PC-3 (cell line): ENCODE data around the gene TPRA1. TPM values are rescaled to one million over a fixed set of nuclear protein-coding genes. Genes with fewer than 3 reads are reported as not detected.

Experiments
- ATAC-seq: fragments of 200-7000 bp; cut with Tn5 transposase; 2 replicates; pipeline ENCODE4 v1.9.1; 2020; ENCODE audit warnings: mild to moderate bottlenecking, moderate library complexity
- BruUV-seq: library from RNA; stranded (reverse); fragments of 400-500 nt; replicated peaks from 2 replicates; lab custom pipeline; 2021; lab: Mats Ljungman, UMichigan
- CTCF ChIA-PET: fragments of 300-600 bp; sonication (Branson Sonifier 250); formaldehyde crosslinking; loops from one replicate; lab custom pipeline; 2022; ENCODE audit warnings: antibody characterized with exemption; lab: Charles Lee
- POLR2A ChIA-PET: fragments of 300-600 bp; sonication (Branson Sonifier 250); formaldehyde crosslinking; loops from one replicate; lab custom pipeline; 2022; ENCODE audit warnings: antibody characterized with exemption; ENCODE audit not compliant: unreplicated experiment; lab: Charles Lee
- DNase-seq: peaks from one replicate; pipeline ENCODE4 v3.0.0-alpha.2; 2015
- H2AFZ ChIP-seq: fragments of 300-600 bp; sonication (generic); 2 replicates; pipeline ENCODE4 v1.6.0; 2016; ENCODE audit warnings: antibody characterized with exemption, low read length
- H3F3A ChIP-seq: fragments of 300-600 bp; sonication (generic); one replicate; pipeline ENCODE4 v1.6.0; 2017; ENCODE audit warnings: antibody characterized with exemption, low read length, control low read depth, mild to moderate bottlenecking; ENCODE audit not compliant: unreplicated experiment
- H3K27ac ChIP-seq: fragments of 300-600 bp; sonication (generic); 2 replicates; pipeline ENCODE4 v1.5.1; 2016; ENCODE audit warnings: mild to moderate bottlenecking, low read length
- H3K27me3 ChIP-seq: fragments of 300-600 bp; sonication (generic); 2 replicates; pipeline ENCODE4 v1.6.1; 2016; ENCODE audit warnings: low read length, mixed read lengths
- H3K36me3 ChIP-seq: fragments of 300-600 bp; sonication (generic); 2 replicates; pipeline ENCODE4 v1.6.1; 2016; ENCODE audit warnings: low read depth, mixed run types, low read length, mixed read lengths
- H3K4me1 ChIP-seq: fragments of 300-600 bp; sonication (generic); 2 replicates; pipeline ENCODE4 v1.5.1; 2016; ENCODE audit warnings: low read length; ENCODE audit not compliant: insufficient read depth
- H3K4me2 ChIP-seq: fragments of 300-600 bp; sonication (generic); 2 replicates; pipeline ENCODE4 v1.6.0; 2016; ENCODE audit warnings: low read length
- H3K4me3 ChIP-seq: fragments of 300-600 bp; sonication (generic); 2 replicates; pipeline ENCODE4 v1.5.1; 2016; ENCODE audit warnings: mild to moderate bottlenecking, low read length, mixed read lengths
- H3K79me2 ChIP-seq: fragments of 300-600 bp; sonication (generic); 2 replicates; pipeline ENCODE4 v1.6.1; 2017; ENCODE audit warnings: low read length, mixed read lengths
- H3K9ac ChIP-seq: fragments of 300-600 bp; sonication (generic); 2 replicates; pipeline ENCODE4 v1.6.0; 2016; ENCODE audit warnings: mild to moderate bottlenecking, low read length
- H3K9me2 ChIP-seq: fragments of 300-600 bp; sonication (generic); replicated peaks from 2 replicates; pipeline ENCODE4 v1.6.1; 2016; ENCODE audit warnings: mixed run types, low read length, mixed read lengths
- H3K9me3 ChIP-seq: fragments of 300-600 bp; sonication (generic); 2 replicates; pipeline ENCODE4 v1.6.1; 2016; ENCODE audit warnings: low read length, mixed read lengths
- H4K20me1 ChIP-seq: fragments of 300-600 bp; sonication (generic); 2 replicates; pipeline ENCODE4 v1.6.1; 2016; ENCODE audit warnings: low read length, mixed read lengths
- CTCF ChIP-seq: fragments of 300-600 bp; sonication (generic); conservative IDR thresholded peaks from 2 replicates; pipeline ENCODE4 v1.5.1; 2017; ENCODE audit warnings: antibody characterized with exemption, low read depth, mild to moderate bottlenecking, low read length
- EZH2 ChIP-seq: fragments of 300-600 bp; sonication (generic); IDR thresholded peaks from one replicate; pipeline ENCODE4 v1.6.1; 2017; ENCODE audit warnings: antibody characterized with exemption, mild to moderate bottlenecking, low read length; ENCODE audit not compliant: unreplicated experiment
- EZH2phosphoT487 ChIP-seq: fragments of 300-600 bp; sonication (generic); IDR thresholded peaks from 2 replicates; pipeline ENCODE4 v1.6.1; 2018; ENCODE audit warnings: mild to moderate bottlenecking, antibody characterized with exemption, low read length, borderline replicate concordance
- intact Hi-C: fragments of 100-400 bp; cut with micrococcal nuclease; formaldehyde crosslinking; loops from 2 replicates; pipeline ENCODE4 v1.9.0; 2023
- total RNA-seq: library from RNA; depleted of rRNA; stranded (reverse); fragments of >200 nt; gene quantifications from 2 replicates; pipeline ENCODE4 v1.2.3, GENCODE V29; 2014

TPRA1 gene
- total RNA-seq, 1 experiment from 2014 or later = 25.7 TPM

- intact Hi-C loops = loop anchor here (5.0 kb wide), 1 partner anchor 869 kb away; no protein-coding TSS in a partner anchor
- no peaks in the 10 kb centered on the region for H3K9me2 ChIP-seq
- H3K36me3 ChIP-seq = no peaks in the 10 kb centered on the region
- BruUV-seq = no TSS peak
- no peak for DNase-seq
- H3K79me2 ChIP-seq = no peaks in the 10 kb centered on the region
- no peak overlapping the region for H3K4me3 ChIP-seq
- ChIA-PET POLR2A (no interaction called here), CTCF (no interaction called here)
- no peaks in the 10 kb centered on the region for H4K20me1 ChIP-seq
- no peak for TF ChIP-seq CTCF
- no peak for TF ChIP-seq EZH2phosphoT487
- TF ChIP-seq EZH2 = no peak
- H3K27ac ChIP-seq = no peak overlapping the region
- no peak overlapping the region for H3K9ac ChIP-seq
- H3F3A ChIP-seq = no peaks in the 10 kb centered on the region
- no peaks in the 10 kb centered on the region for H3K4me1 ChIP-seq
- no peaks in the 10 kb centered on the region for H3K27me3 ChIP-seq
- no peak overlapping the region for H2AFZ ChIP-seq
- ATAC-seq = no peak
- no peak overlapping the region for H3K4me2 ChIP-seq
- no peaks in the 10 kb centered on the region for H3K9me3 ChIP-seq
Measured at GRCh38 chr3:127546554-127546953, 44.0 kb downstream of the TPRA1 start.

GRCh38 chr3:127545711-127546457, 44.6 kb downstream of the TPRA1 start:
- Histone ChIP-seq H3K9me3 (no peaks in the 10 kb centered on the region), H4K20me1 (no peaks in the 10 kb centered on the region), H3K9me2 (no peaks in the 10 kb centered on the region), H3K9ac (no peak overlapping the region), H3K4me2 (no peak overlapping the region), H3K4me3 (no peak overlapping the region), H3K36me3 (no peaks in the 10 kb centered on the region), H3K79me2 (no peaks in the 10 kb centered on the region), H3K4me1 (no peaks in the 10 kb centered on the region), H3F3A (no peaks in the 10 kb centered on the region), H2AFZ (no peak overlapping the region), H3K27ac (no peak overlapping the region), H3K27me3 (no peaks in the 10 kb centered on the region)
- intact Hi-C loops = loop anchor here (5.0 kb wide), 1 partner anchor 869 kb away; no protein-coding TSS in a partner anchor
- ChIA-PET CTCF (interaction anchor here (0.6 kb wide), 1 partner anchor 40 kb away, joined by 3 read pairs; no protein-coding TSS in a partner anchor), POLR2A (no interaction called here)
- TF ChIP-seq EZH2phosphoT487 (no peak), CTCF (no peak), EZH2 (no peak)
- no TSS peak for BruUV-seq
- no peak for DNase-seq
- no peak for ATAC-seq

GRCh38 chr3:127545216-127545615, 45.3 kb downstream of the TPRA1 start:
- intact Hi-C loops = loop anchor here (5.0 kb wide), 1 partner anchor 868 kb away; no protein-coding TSS in a partner anchor
- no peak for TF ChIP-seq EZH2
- TF ChIP-seq EZH2phosphoT487 = no peak
- TF ChIP-seq CTCF = no peak
- no peaks in the 10 kb centered on the region for H3K9me2 ChIP-seq
- no peak overlapping the region for H3K4me3 ChIP-seq
- H3K9me3 ChIP-seq = no peaks in the 10 kb centered on the region
- no TSS peak for BruUV-seq
- POLR2A ChIA-PET = no interaction called here
- no peaks in the 10 kb centered on the region for H3K79me2 ChIP-seq
- no peak overlapping the region for H3K9ac ChIP-seq
- no peak overlapping the region for H3K4me2 ChIP-seq
- DNase-seq (no peak), ATAC-seq (no peak)
- no peaks in the 10 kb centered on the region for H3K36me3 ChIP-seq
- H3K27me3 ChIP-seq = no peaks in the 10 kb centered on the region
- H3F3A ChIP-seq = no peaks in the 10 kb centered on the region
- no peak overlapping the region for H2AFZ ChIP-seq
- H3K27ac ChIP-seq = no peak overlapping the region
- CTCF ChIA-PET = no interaction called here
- H3K4me1 ChIP-seq = no peaks in the 10 kb centered on the region
- H4K20me1 ChIP-seq = no peaks in the 10 kb centered on the region
